Hepatocyte (in vitro differentiated cells): ENCODE data around the gene ARRDC1. TPM values are rescaled to one million over a fixed set of nuclear protein-coding genes. Genes with fewer than 3 reads are reported as not detected.
A peak's percentile ranks its signal among the peaks of the same experiment; 100 is the strongest.

Source experiments
- DNase-seq: peaks from one replicate; pipeline ENCODE4 v3.0.0-alpha.2; 2016; ENCODE audit warnings: low spot score
- H2AFZ ChIP-seq: fragments of 200-600 bp; sonication (generic); 2 replicates; pipeline ENCODE4 v1.6.0; 2016; ENCODE audit warnings: antibody characterized with exemption, mild to moderate bottlenecking
- H3K27ac ChIP-seq: fragments of 200-600 bp; sonication (generic); 2 replicates; pipeline ENCODE4 v1.5.1; 2016; ENCODE audit warnings: mild to moderate bottlenecking
- H3K27me3 ChIP-seq: fragments of 200-600 bp; sonication (generic); 2 replicates; pipeline ENCODE4 v1.6.1; 2016
- H3K36me3 ChIP-seq: fragments of 200-600 bp; sonication (generic); replicated peaks from 2 replicates; pipeline ENCODE4 v1.5.1; 2016; ENCODE audit warnings: low read depth; ENCODE audit not compliant: insufficient read depth
- H3K4me1 ChIP-seq: fragments of 200-600 bp; sonication (generic); 2 replicates; pipeline ENCODE4 v1.5.1; 2016; ENCODE audit warnings: mild to moderate bottlenecking, moderate library complexity; ENCODE audit not compliant: insufficient read depth
- H3K4me2 ChIP-seq: fragments of 200-600 bp; sonication (generic); 2 replicates; pipeline ENCODE4 v1.6.0; 2016
- H3K4me3 ChIP-seq: fragments of 200-600 bp; sonication (generic); 2 replicates; pipeline ENCODE4 v1.5.1; 2016; ENCODE audit warnings: mild to moderate bottlenecking
- H3K79me2 ChIP-seq: fragments of 200-600 bp; sonication (generic); 2 replicates; pipeline ENCODE4 v1.6.0; 2017; ENCODE audit warnings: mild to moderate bottlenecking
- H3K9me2 ChIP-seq: fragments of 200-600 bp; sonication (generic); replicated peaks from 2 replicates; pipeline ENCODE4 v1.6.0; 2017; ENCODE audit warnings: mild to moderate bottlenecking; ENCODE audit not compliant: insufficient read depth
- H3K9me3 ChIP-seq: fragments of 200-600 bp; sonication (generic); 2 replicates; pipeline ENCODE4 v1.5.1; 2016; ENCODE audit warnings: low read depth, mild to moderate bottlenecking
- H4K20me1 ChIP-seq: fragments of 200-600 bp; sonication (generic); 2 replicates; pipeline ENCODE4 v1.6.0; 2016; ENCODE audit warnings: mild to moderate bottlenecking; ENCODE audit not compliant: insufficient read depth, poor library complexity, severe bottlenecking
- CTCF ChIP-seq: fragments of 200-600 bp; sonication (generic); IDR thresholded peaks from 2 replicates; pipeline ENCODE4 v1.5.1; 2016; ENCODE audit warnings: antibody characterized with exemption, mild to moderate bottlenecking; ENCODE audit not compliant: poor library complexity
- EZH2 ChIP-seq: fragments of 200-600 bp; sonication (generic); IDR thresholded peaks from 2 replicates; pipeline ENCODE4 v1.6.1; 2016; ENCODE audit warnings: antibody characterized with exemption, mild to moderate bottlenecking, borderline replicate concordance
- EZH2phosphoT487 ChIP-seq: fragments of 200-600 bp; sonication (generic); IDR thresholded peaks from one replicate; pipeline ENCODE4 v1.6.1; 2018; ENCODE audit warnings: antibody characterized with exemption, mild to moderate bottlenecking, low read depth, moderate library complexity; ENCODE audit not compliant: unreplicated experiment, severe bottlenecking
- WGBS: methylation state at CpG from one replicate; pipeline ENCODE4 v1.1.6; 2016; ENCODE audit warnings: low lambda C conversion rate; ENCODE audit errors: missing lambda C conversion rate; 5-methylcytosine and 5-hydroxymethylcytosine counted together
- polyA plus RNA-seq: library from polyadenylated mRNA; unstranded; fragments of >200 nt; fragmentation: Nextera tagmentation; extraction: Ambion mirVana; gene quantifications from 2 replicates; pipeline ENCODE4 v1.2.1, GENCODE V29; 2016
- total RNA-seq: library from RNA; depleted of rRNA; stranded (reverse); fragments of >200 nt; gene quantifications from 2 replicates; pipeline ENCODE4 v1.2.3, GENCODE V29; 2014

ARRDC1 gene
- total and polyA plus RNA-seq, 2 experiments from 2014 or later: 62.7 to 102 TPM

GRCh38 chr9:137598943-137599342 is 6.5 kb upstream of the ARRDC1 start:
- no peaks in the 10 kb centered on the region for H3K79me2 ChIP-seq
- no peak overlapping the region for H3K4me2 ChIP-seq
- WGBS: 83% methylated on average over 8 of the region's 8 CpGs
- H3K36me3 ChIP-seq: no peaks in the 10 kb centered on the region
- H3K27me3 ChIP-seq: no peaks in the 10 kb centered on the region
- H3K9me3 ChIP-seq: no peaks in the 10 kb centered on the region
- H3K4me1 ChIP-seq: no peaks in the 10 kb centered on the region
- H2AFZ ChIP-seq: no peak overlapping the region
- no peak for TF ChIP-seq CTCF
- no peak for TF ChIP-seq EZH2phosphoT487
- TF ChIP-seq EZH2: no peak
- H3K27ac ChIP-seq: no peak overlapping the region
- no peaks in the 10 kb centered on the region for H4K20me1 ChIP-seq
- no peak for DNase-seq
- no peak overlapping the region for H3K4me3 ChIP-seq
- H3K9me2 ChIP-seq: no peaks in the 10 kb centered on the region

GRCh38 chr9:137602661-137603060 is 2.8 kb upstream of the ARRDC1 start:
- Histone ChIP-seq H3K79me2 (peaks cover 12% of the 10 kb centered on the region), H3K4me3 (no peak overlapping the region), H4K20me1 (peaks cover 16% of the 10 kb centered on the region), H3K36me3 (no peaks in the 10 kb centered on the region), H3K9me3 (no peaks in the 10 kb centered on the region), H3K4me1 (peaks cover 14% of the 10 kb centered on the region), H3K9me2 (no peaks in the 10 kb centered on the region), H3K4me2 (no peak overlapping the region), H2AFZ (no peak overlapping the region), H3K27me3 (no peaks in the 10 kb centered on the region), H3K27ac (no peak overlapping the region)
- WGBS: 21% methylated on average over 3 of the region's 3 CpGs
- no peak for TF ChIP-seq EZH2phosphoT487
- no peak for TF ChIP-seq EZH2
- TF ChIP-seq CTCF: no peak
- DNase-seq: peak; percentile 2

- Histone ChIP-seq H3K79me2 (peaks cover 25% of the 10 kb centered on the region), H3K9me3 (no peaks in the 10 kb centered on the region), H3K4me2 (no peak overlapping the region), H3K4me1 (peaks cover 20% of the 10 kb centered on the region), H4K20me1 (peaks cover 20% of the 10 kb centered on the region), H3K36me3 (no peaks in the 10 kb centered on the region), H2AFZ (no peak overlapping the region), H3K4me3 (no peak overlapping the region), H3K27ac (no peak overlapping the region), H3K9me2 (no peaks in the 10 kb centered on the region), H3K27me3 (no peaks in the 10 kb centered on the region)
- DNase-seq: no peak
- WGBS: 91% methylated on average over 13 of the region's 13 CpGs
- TF ChIP-seq EZH2 (no peak), EZH2phosphoT487 (no peak), CTCF (no peak)
These were observed 1.6 kb upstream of the ARRDC1 start for GRCh38 chr9:137603879-137604278.
